B cell (primary cell): Measurements from ENCODE around the gene CDK19. TPM values are rescaled to one million over a fixed set of nuclear protein-coding genes. Genes with fewer than 3 reads are reported as not detected.

ENCODE experiments used
- ATAC-seq: fragments of 200-7000 bp; cut with Tn5 transposase; one replicate; pipeline ENCODE4 v1.10.0; 2021; ENCODE audit warnings: low read depth, mild to moderate bottlenecking, moderate number of reproducible peaks, moderate library complexity
- CTCF ChIA-PET: fragments of 350-600 bp; sonication (Branson Sonifier 250); formaldehyde crosslinking; loops from one replicate; lab custom pipeline; 2021; ENCODE audit warnings: antibody characterized with exemption, inconsistent platforms; lab: Charles Lee
- POLR2A ChIA-PET: fragments of 350-600 bp; sonication (Branson Sonifier 250); formaldehyde crosslinking; loops from one replicate; lab custom pipeline; 2021; ENCODE audit warnings: antibody characterized with exemption; lab: Charles Lee
- DNase-seq: peaks from one replicate; pipeline ENCODE4 v3.0.0; 2013
- H2AFZ ChIP-seq: 2 replicates; pipeline ENCODE4 v1.6.1; 2012; ENCODE audit warnings: mild to moderate bottlenecking, low read depth, low read length; ENCODE audit not compliant: insufficient read depth, poor library complexity, severe bottlenecking
- H3K27ac ChIP-seq, 2 donors: 1 replicate in 1 of 2; 2 replicates in 1 of 2; pipeline ENCODE4 v1.5.1; 2012 to 2013; ENCODE audit warnings: low read length in 2 of 2, mild to moderate bottlenecking in 2 of 2, moderate library complexity in 1 of 2
- H3K27me3 ChIP-seq, 4 experiments: fragments of 200-600 bp in 1 of 4; sonication (generic) in 1 of 4; replicated peaks in 1 of 4; 1 replicate in 2 of 4; 2 replicates in 2 of 4; pipeline versions ENCODE4 v1.6.1 to v1.7.0; 2013 to 2016; ENCODE audit warnings: low read length in 3 of 4, mild to moderate bottlenecking in 2 of 4, mixed read lengths in 1 of 4, moderate library complexity in 1 of 4; ENCODE audit not compliant: insufficient read depth in 4 of 4, control insufficient read depth in 3 of 4; ENCODE audit errors: control extremely low read depth in 1 of 4
- H3K36me3 ChIP-seq, 2 experiments: replicated peaks in 1 of 2; 1 replicate in 1 of 2; 2 replicates in 1 of 2; pipeline versions ENCODE4 v1.6.1 to v1.7.1; 2013; ENCODE audit warnings: low read length in 1 of 2; ENCODE audit not compliant: insufficient read depth in 2 of 2, control insufficient read depth in 1 of 2; ENCODE audit errors: control extremely low read depth in 1 of 2, extremely low read depth in 1 of 2
- H3K4me1 ChIP-seq, 2 donors: fragments of 200-600 bp in 1 of 2; sonication (generic) in 1 of 2; 1 replicate in 1 of 2; 2 replicates in 1 of 2; pipeline versions ENCODE4 v1.5.1 to v1.6.1; 2013 to 2017; ENCODE audit warnings: low read length in 2 of 2; ENCODE audit not compliant: control insufficient read depth in 2 of 2, insufficient read depth in 2 of 2
- H3K4me2 ChIP-seq: replicated peaks from 2 replicates; pipeline ENCODE3; 2012; ENCODE audit warnings: mild to moderate bottlenecking, low read depth, low read length; ENCODE audit not compliant: poor library complexity, severe bottlenecking
- H3K4me3 ChIP-seq, 5 experiments: fragments of 200-600 bp in 1 of 5; sonication (generic) in 1 of 5; 1 replicate in 3 of 5; 2 replicates in 2 of 5; pipeline versions ENCODE4 v1.5.1 to v1.7.0; 2011 to 2016; ENCODE audit warnings: low read length in 4 of 5, mild to moderate bottlenecking in 4 of 5, low read depth in 2 of 5, control low read depth in 1 of 5, moderate library complexity in 1 of 5; ENCODE audit not compliant: insufficient read depth in 1 of 5; ENCODE audit errors: control extremely low read depth in 1 of 5, extremely low read depth in 1 of 5
- H3K79me2 ChIP-seq: fragments of 200-600 bp; sonication (generic); one replicate; pipeline ENCODE4 v1.6.0; 2016; ENCODE audit warnings: low read length; ENCODE audit not compliant: control insufficient read depth, insufficient read depth
- H3K9ac ChIP-seq: fragments of 200-600 bp; sonication (generic); 2 replicates; pipeline ENCODE4 v1.6.1; 2017; ENCODE audit warnings: mild to moderate bottlenecking, low read length, moderate library complexity
- H3K9me3 ChIP-seq, 3 donors: one replicate each; pipeline versions ENCODE4 v1.6.1 to v1.7.1; 2013; ENCODE audit warnings: low read length in 2 of 3; ENCODE audit not compliant: control insufficient read depth in 2 of 3, insufficient read depth in 1 of 3; ENCODE audit errors: control extremely low read depth in 1 of 3
- H4K20me1 ChIP-seq: 2 replicates; pipeline ENCODE4 v1.6.0; 2012; ENCODE audit warnings: mild to moderate bottlenecking, low read length; ENCODE audit not compliant: insufficient read depth, control insufficient read depth, poor library complexity, severe bottlenecking
- H3K27ac Mint-ChIP-seq: one replicate; pipeline ENCODE4 v1.8.0; 2021; ENCODE audit warnings: mixed read lengths
- H3K27me3 Mint-ChIP-seq: one replicate; pipeline ENCODE4 v1.8.0; 2021; ENCODE audit warnings: mixed read lengths
- H3K4me1 Mint-ChIP-seq: one replicate; pipeline ENCODE4 v1.8.0; 2021; ENCODE audit warnings: mixed read lengths
- H3K4me3 Mint-ChIP-seq: one replicate; pipeline ENCODE4 v1.8.0; 2021; ENCODE audit warnings: mixed read lengths
- H3K9me3 Mint-ChIP-seq: one replicate; pipeline ENCODE4 v1.8.0; 2022; ENCODE audit warnings: mixed read lengths; ENCODE audit not compliant: insufficient read depth
- CTCF ChIP-seq: fragments of 200-600 bp; IDR thresholded peaks from one replicate; pipeline ENCODE4 v1.8.0; 2022; ENCODE audit warnings: antibody characterized with exemption, mild to moderate bottlenecking
- EZH2 ChIP-seq: IDR thresholded peaks from 2 replicates; pipeline ENCODE4 v1.6.1; 2012; ENCODE audit warnings: borderline replicate concordance, low read depth, mild to moderate bottlenecking, moderate library complexity, low read length; ENCODE audit not compliant: insufficient read depth, poor library complexity, severe bottlenecking
- WGBS: methylation state at CpG from one replicate; pipeline ENCODE4 v1.1.5; 2013; ENCODE audit warnings: missing lambda C conversion rate; ENCODE audit not compliant: insufficient coverage; 5-methylcytosine and 5-hydroxymethylcytosine counted together
- intact Hi-C: fragments of 100-400 bp; cut with micrococcal nuclease; formaldehyde crosslinking; loops from one replicate; pipeline ENCODE4 v1.10.0; 2022
- polyA minus RNA-seq: library from RNA; depleted of rRNA, polyadenylated mRNA; stranded (reverse); fragments of >200 nt; gene quantifications from 2 replicates; pipeline ENCODE4 v1.2.3, GENCODE V29; 2012
- polyA plus RNA-seq: library from polyadenylated mRNA; depleted of rRNA; stranded (reverse); fragments of >200 nt; gene quantifications from 2 replicates; pipeline ENCODE4 v1.2.3, GENCODE V29; 2012
- total RNA-seq, 2 donors: library from RNA; stranded (reverse); fragments of 120-200 nt in 1 of 2; gene quantifications; 1 replicate in 1 of 2; 2 replicates in 1 of 2; pipeline versions ENCODE4 v1.2.3 to v1.2.4, GENCODE V29; 2013 to 2022

Gene CDK19
- total RNA-seq = 44.8 and 45.3 TPM in 2 replicates
- total RNA-seq (2013) = 18.7 TPM
- polyA plus RNA-seq = 8.7 and 12.9 TPM in 2 replicates
- 10.0 and 11.6 TPM in 2 replicates for polyA minus RNA-seq

GRCh38 chr6:110815411-110816409 is at the start of gene CDK19:
CDK19 (minus strand) TSS chr6:110815469; CDS start chr6:110815136, 333 bp downstream.
- H3K27me3 ChIP-seq = no peaks in the 10 kb centered on the region
- peak within 1 kb of the TSS; percentile 97 for H3K4me3 Mint-ChIP-seq
- no peaks in the 10 kb centered on the region for H3K9me3 ChIP-seq
- peak within 1 kb of the TSS; percentile 83 to 99 (median 93) for H3K4me3 ChIP-seq
- H2AFZ ChIP-seq = peak within 1 kb of the TSS; percentile 82
- H3K4me1 Mint-ChIP-seq = peaks cover 36% of the 10 kb centered on the region
- ChIA-PET POLR2A (interaction anchor here (0.6 to 4.3 kb wide), 14 partner anchors 9 to 1433 kb away, joined by 3 to 99 read pairs (median 6); partner anchors contain the start of genes AMD1, CD164, GTF3C6 and RPF2), CTCF (interaction anchor here (0.8 to 2.7 kb wide), 8 partner anchors 8 to 1433 kb away, joined by 3 to 36 read pairs (median 4); partner anchors contain the start of genes AMD1, CD164 and GTF3C6)
- peaks cover 52% of the 10 kb centered on the region for H3K79me2 ChIP-seq
- H3K27ac Mint-ChIP-seq = peak within 1 kb of the TSS; percentile 99
- intact Hi-C loops = loop anchor here (1.0 to 10.0 kb wide), 8 partner anchors 59 to 1358 kb away; partner anchors contain the start of genes AMD1, CDC40, FYN and GTF3C6
- peak within 1 kb of the TSS; percentile 94 for H3K4me2 ChIP-seq
- H3K9ac ChIP-seq = peak within 1 kb of the TSS; percentile 93
- peak; percentile 99 for DNase-seq
- TF ChIP-seq CTCF = no peak
- no peak for TF ChIP-seq EZH2
- no peaks in the 10 kb centered on the region for H3K36me3 ChIP-seq
- no peaks in the 10 kb centered on the region for H3K27me3 Mint-ChIP-seq
- H3K9me3 Mint-ChIP-seq = no peaks in the 10 kb centered on the region
- peak within 1 kb of the TSS; percentile 84 to 93 for H3K27ac ChIP-seq
- peak; percentile 76 for ATAC-seq
- H3K4me1 ChIP-seq = peaks cover 31% of the 10 kb centered on the region in 2 donors
- peaks cover 10% of the 10 kb centered on the region for H4K20me1 ChIP-seq
- under 1% methylated on average over 41 of the region's 48 CpGs for WGBS
